ENCODE data around the gene RNF123. TPM values are rescaled to one million over a fixed set of nuclear protein-coding genes. Genes with fewer than 3 reads are reported as not detected.

RNF123 gene
- total and polyA plus RNA-seq, 4 donors = 34.3 to 104 (median 40.2) TPM

DNA sequence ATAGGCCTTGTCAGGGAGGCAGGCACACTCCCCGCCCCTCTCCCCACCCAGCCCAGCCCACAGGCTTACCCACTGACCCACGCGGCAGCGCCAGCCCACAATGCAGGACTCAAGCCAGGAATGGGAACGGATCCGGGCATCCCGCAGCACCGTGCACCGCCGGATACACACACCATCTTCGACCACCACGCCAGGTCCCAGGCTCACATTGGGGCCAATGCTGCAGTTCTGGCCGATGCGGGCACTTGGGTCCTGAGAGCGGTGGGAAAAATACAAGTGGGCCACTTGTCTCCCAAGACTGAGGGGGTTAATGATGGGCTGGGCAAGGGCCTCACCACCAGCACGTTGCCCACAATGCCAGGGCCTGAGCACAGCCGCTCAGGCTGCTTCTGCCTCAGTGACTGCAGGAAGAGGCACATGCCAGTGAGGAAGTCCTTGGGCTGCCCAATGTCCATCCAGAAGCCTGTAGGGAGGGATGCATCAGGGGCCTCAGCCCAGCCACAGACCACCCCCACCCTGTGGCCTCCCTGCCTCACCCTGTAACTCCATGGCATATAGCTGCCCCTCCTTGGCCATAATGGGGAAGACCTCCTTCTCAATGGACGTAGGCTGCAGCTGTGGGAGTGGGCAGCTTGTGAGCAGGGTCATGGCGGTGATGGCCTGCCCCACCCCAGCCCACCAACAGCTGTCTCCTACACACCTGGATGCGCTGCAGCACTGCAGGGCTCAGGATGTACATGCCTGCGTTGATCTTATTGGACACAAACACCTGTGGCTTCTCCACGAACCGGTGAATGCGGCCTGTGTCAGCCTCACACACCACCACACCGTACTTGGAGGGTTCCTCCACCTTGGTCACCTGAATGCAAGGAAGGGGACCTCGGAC lies 32.8 kb downstream of the RNF123 start (continued):
- TF ChIP-seq, protein P1, sequence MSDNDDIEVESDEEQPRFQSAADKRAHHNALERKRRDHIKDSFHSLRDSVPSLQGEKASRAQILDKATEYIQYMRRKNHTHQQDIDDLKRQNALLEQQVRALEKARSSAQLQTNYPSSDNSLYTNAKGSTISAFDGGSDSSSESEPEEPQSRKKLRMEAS (IDR thresholded peaks at IDR 0.05) = no peak
- no peak for TF ChIP-seq JUND (IDR thresholded peaks at IDR 0.05)

DNA sequence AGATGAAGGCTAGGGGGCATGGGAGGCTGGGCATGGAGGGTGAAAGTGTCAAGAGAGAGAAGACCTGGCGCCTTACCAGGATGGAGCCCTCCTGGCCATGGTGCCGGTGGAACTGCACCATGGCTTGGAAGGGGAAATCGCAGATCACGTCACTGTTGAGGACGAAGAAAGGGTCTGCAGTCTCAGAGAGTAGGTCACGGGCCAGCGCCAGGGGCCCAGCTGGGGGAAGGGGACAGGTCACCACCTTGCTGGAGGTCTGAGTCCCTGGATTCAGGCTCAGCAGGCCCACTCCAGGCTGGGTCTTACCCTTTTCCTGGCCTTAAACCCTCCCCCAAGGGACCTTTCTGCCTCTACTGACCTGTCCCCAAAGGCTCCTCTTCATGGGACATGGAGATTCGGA lies 33.5 kb downstream of the RNF123 start:
- peak overlapping the region; percentile 88 to 92 for H3K27ac ChIP-seq (ENCODE audit: low read depth in 1 of 2, low read length in 2 of 2)
- TF ChIP-seq GABPA (IDR thresholded peaks at IDR 0.05 in 1 of 2, conservative IDR thresholded peaks at IDR 0.05 in 1 of 2) = no peak
- TF ChIP-seq HNF4A (conservative IDR thresholded peaks at IDR 0.05) = no peak
- TF ChIP-seq, protein P1 (IDR thresholded peaks at IDR 0.05) = no peak
- no peak for TF ChIP-seq FOXA1 (IDR thresholded peaks at IDR 0.05)
- TF ChIP-seq RAD21 (IDR thresholded peaks at IDR 0.05) = no peak
- TF ChIP-seq, protein P2, sequence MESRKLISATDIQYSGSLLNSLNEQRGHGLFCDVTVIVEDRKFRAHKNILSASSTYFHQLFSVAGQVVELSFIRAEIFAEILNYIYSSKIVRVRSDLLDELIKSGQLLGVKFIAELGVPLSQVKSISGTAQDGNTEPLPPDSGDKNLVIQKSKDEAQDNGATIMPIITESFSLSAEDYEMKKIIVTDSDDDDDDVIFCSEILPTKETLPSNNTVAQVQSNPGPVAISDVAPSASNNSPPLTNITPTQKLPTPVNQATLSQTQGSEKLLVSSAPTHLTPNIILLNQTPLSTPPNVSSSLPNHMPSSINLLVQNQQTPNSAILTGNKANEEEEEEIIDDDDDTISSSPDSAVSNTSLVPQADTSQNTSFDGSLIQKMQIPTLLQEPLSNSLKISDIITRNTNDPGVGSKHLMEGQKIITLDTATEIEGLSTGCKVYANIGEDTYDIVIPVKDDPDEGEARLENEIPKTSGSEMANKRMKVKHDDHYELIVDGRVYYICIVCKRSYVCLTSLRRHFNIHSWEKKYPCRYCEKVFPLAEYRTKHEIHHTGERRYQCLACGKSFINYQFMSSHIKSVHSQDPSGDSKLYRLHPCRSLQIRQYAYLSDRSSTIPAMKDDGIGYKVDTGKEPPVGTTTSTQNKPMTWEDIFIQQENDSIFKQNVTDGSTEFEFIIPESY (IDR thresholded peaks at IDR 0.05) = no peak
- no peak for TF ChIP-seq JUND (IDR thresholded peaks at IDR 0.05)
- no peak for TF ChIP-seq FOXA2 (IDR thresholded peaks at IDR 0.05)
- no peak for TF ChIP-seq SP1 (IDR thresholded peaks at IDR 0.05)
- no peak for TF ChIP-seq EGR1 (IDR thresholded peaks at IDR 0.05; ENCODE audit: low read depth in 2 of 2)
- TF ChIP-seq, protein P3, sequence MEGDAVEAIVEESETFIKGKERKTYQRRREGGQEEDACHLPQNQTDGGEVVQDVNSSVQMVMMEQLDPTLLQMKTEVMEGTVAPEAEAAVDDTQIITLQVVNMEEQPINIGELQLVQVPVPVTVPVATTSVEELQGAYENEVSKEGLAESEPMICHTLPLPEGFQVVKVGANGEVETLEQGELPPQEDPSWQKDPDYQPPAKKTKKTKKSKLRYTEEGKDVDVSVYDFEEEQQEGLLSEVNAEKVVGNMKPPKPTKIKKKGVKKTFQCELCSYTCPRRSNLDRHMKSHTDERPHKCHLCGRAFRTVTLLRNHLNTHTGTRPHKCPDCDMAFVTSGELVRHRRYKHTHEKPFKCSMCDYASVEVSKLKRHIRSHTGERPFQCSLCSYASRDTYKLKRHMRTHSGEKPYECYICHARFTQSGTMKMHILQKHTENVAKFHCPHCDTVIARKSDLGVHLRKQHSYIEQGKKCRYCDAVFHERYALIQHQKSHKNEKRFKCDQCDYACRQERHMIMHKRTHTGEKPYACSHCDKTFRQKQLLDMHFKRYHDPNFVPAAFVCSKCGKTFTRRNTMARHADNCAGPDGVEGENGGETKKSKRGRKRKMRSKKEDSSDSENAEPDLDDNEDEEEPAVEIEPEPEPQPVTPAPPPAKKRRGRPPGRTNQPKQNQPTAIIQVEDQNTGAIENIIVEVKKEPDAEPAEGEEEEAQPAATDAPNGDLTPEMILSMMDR (IDR thresholded peaks at IDR 0.05; ENCODE audit: low read depth, low read length, missing input control) = no peak
- no peak for TF ChIP-seq RXRA (IDR thresholded peaks at IDR 0.05)
- no peak for TF ChIP-seq YY1 (IDR thresholded peaks at IDR 0.05)
- TF ChIP-seq NR2F2 (IDR thresholded peaks at IDR 0.05) = no peak
- TF ChIP-seq HNF4G (IDR thresholded peaks at IDR 0.05) = no peak
- TF ChIP-seq, protein P4, sequence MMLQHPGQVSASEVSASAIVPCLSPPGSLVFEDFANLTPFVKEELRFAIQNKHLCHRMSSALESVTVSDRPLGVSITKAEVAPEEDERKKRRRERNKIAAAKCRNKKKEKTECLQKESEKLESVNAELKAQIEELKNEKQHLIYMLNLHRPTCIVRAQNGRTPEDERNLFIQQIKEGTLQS (IDR thresholded peaks at IDR 0.05) = no peak
- TF ChIP-seq, protein P5, sequence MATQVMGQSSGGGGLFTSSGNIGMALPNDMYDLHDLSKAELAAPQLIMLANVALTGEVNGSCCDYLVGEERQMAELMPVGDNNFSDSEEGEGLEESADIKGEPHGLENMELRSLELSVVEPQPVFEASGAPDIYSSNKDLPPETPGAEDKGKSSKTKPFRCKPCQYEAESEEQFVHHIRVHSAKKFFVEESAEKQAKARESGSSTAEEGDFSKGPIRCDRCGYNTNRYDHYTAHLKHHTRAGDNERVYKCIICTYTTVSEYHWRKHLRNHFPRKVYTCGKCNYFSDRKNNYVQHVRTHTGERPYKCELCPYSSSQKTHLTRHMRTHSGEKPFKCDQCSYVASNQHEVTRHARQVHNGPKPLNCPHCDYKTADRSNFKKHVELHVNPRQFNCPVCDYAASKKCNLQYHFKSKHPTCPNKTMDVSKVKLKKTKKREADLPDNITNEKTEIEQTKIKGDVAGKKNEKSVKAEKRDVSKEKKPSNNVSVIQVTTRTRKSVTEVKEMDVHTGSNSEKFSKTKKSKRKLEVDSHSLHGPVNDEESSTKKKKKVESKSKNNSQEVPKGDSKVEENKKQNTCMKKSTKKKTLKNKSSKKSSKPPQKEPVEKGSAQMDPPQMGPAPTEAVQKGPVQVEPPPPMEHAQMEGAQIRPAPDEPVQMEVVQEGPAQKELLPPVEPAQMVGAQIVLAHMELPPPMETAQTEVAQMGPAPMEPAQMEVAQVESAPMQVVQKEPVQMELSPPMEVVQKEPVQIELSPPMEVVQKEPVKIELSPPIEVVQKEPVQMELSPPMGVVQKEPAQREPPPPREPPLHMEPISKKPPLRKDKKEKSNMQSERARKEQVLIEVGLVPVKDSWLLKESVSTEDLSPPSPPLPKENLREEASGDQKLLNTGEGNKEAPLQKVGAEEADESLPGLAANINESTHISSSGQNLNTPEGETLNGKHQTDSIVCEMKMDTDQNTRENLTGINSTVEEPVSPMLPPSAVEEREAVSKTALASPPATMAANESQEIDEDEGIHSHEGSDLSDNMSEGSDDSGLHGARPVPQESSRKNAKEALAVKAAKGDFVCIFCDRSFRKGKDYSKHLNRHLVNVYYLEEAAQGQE (IDR thresholded peaks at IDR 0.05) = no peak
- no peak for TF ChIP-seq TAF1 (conservative IDR thresholded peaks at IDR 0.05)
- WGBS = 56% methylated on average over 8 of the region's 8 CpGs
- peak overlapping the region; percentile 91 to 94 (median 93) for H3K4me3 ChIP-seq (ENCODE audit: low read depth in 1 of 3, low read length in 3 of 3)
- H3K9ac ChIP-seq (ENCODE audit: low read depth in 1 of 2, low read length in 2 of 2) = peak overlapping the region; percentile 73 to 75
- H3K27me3 ChIP-seq (ENCODE audit: control insufficient read depth in 4 of 4, insufficient read depth in 4 of 4, low read length in 3 of 4) = no peaks in the 10 kb centered on the region
- H3K9me3 ChIP-seq (ENCODE audit: control insufficient read depth in 4 of 4, low read length in 3 of 4) = no peaks in the 10 kb centered on the region
- H3K4me1 ChIP-seq (ENCODE audit: control insufficient read depth in 4 of 4, insufficient read depth in 4 of 4, low read length in 3 of 4) = peaks cover 6 to 49% (median 34%) of the 10 kb centered on the region in 4 donors
- peaks cover 5 to 30% (median 11%) of the 10 kb centered on the region in 4 donors for H3K36me3 ChIP-seq (ENCODE audit: control insufficient read depth in 4 of 4, insufficient read depth in 3 of 4, low read depth in 1 of 4, low read length in 3 of 4)
- no peak for DNase-seq (ENCODE audit: low spot score)
